Keratinocyte (primary cell): ENCODE results near the gene UXS1.

Experiments
- EZH2 ChIP-seq: IDR thresholded peaks from one replicate; pipeline ENCODE4 v1.6.1; 2012; ENCODE audit warnings: inconsistent platforms, mild to moderate bottlenecking, low read length, moderate library complexity
- TF ChIP-seq, protein P1 (sequence below), 3 experiments: IDR thresholded peaks in 1 of 3; conservative IDR thresholded peaks in 1 of 3; optimal IDR thresholded peaks in 1 of 3; 2 replicates in 2 of 3; 3 replicates in 1 of 3; pipeline versions ENCODE3 to v1.5.1; 2011; ENCODE audit warnings: low read length in 3 of 3, mild to moderate bottlenecking in 3 of 3, moderate library complexity in 2 of 3, control low read depth in 1 of 3, inconsistent platforms in 1 of 3; ENCODE audit not compliant: insufficient read depth in 2 of 3; ENCODE audit errors: extremely low read depth in 1 of 3

DNA sequence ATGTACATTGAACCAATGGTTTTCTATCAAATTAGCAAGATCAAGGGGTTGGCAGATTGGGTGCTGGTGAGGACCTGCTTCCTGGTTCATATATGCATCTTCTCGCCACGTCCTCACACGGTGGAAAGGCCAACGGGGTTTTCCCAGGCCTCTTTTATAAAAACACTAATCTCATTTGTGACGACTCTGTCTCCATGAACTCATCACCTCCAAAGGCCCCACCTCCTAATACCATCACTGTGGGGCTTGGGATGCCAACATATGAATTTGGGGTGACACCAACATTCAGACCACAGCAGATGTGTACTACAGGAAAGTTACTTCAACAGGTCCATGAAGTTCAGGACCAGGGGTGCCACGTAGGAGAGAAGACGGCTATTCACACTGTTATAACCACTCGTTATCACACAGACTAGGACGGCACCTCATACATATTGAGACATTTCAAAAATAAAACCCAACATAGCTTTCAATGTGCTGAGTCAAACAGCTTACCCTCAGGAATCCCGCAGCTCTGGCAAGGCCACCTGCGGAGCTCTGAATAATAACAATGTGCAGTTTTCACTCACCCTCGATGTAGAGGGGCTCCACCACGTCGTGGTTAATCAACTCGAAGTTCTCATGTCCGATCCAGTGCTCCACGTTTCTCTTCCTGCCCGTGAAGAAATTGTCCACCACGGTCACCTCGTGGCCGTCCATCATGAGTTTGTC, 49.3 kb downstream of the UXS1 start:
- TF ChIP-seq, protein P1, sequence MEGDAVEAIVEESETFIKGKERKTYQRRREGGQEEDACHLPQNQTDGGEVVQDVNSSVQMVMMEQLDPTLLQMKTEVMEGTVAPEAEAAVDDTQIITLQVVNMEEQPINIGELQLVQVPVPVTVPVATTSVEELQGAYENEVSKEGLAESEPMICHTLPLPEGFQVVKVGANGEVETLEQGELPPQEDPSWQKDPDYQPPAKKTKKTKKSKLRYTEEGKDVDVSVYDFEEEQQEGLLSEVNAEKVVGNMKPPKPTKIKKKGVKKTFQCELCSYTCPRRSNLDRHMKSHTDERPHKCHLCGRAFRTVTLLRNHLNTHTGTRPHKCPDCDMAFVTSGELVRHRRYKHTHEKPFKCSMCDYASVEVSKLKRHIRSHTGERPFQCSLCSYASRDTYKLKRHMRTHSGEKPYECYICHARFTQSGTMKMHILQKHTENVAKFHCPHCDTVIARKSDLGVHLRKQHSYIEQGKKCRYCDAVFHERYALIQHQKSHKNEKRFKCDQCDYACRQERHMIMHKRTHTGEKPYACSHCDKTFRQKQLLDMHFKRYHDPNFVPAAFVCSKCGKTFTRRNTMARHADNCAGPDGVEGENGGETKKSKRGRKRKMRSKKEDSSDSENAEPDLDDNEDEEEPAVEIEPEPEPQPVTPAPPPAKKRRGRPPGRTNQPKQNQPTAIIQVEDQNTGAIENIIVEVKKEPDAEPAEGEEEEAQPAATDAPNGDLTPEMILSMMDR (optimal IDR thresholded peaks at IDR 0.05 in 1 of 3, IDR thresholded peaks at IDR 0.05 in 1 of 3, conservative IDR thresholded peaks at IDR 0.05 in 1 of 3; ENCODE audit: extremely low read depth in 1 of 3, insufficient read depth in 2 of 3, low read length in 3 of 3) = no peak
- no peak for TF ChIP-seq EZH2
